HG03108 (cell line): ENCODE measurements around the gene MYL7.

Experiments used
- ATAC-seq: cut with Tn5 transposase; IDR thresholded peaks from one replicate; pipeline ENCODE4 v1.9.1; 2021; ENCODE audit warnings: moderate library complexity; ENCODE audit not compliant: unreplicated experiment

The MYL7 gene

GRCh38 chr7:44112997-44113763 lies 28.0 kb downstream of the MYL7 start:
- ATAC-seq = no peak

GRCh38 chr7:44112231-44112996 lies 28.7 kb downstream of the MYL7 start:
- no peak for ATAC-seq

GRCh38 chr7:44111761-44112160 lies 29.4 kb downstream of the MYL7 start:
- no peak for ATAC-seq

GRCh38 chr7:44110719-44111635 lies 30.2 kb downstream of the MYL7 start:
- ATAC-seq = no peak

GRCh38 chr7:44109991-44110390 lies 31.1 kb downstream of the MYL7 start:
- ATAC-seq = no peak

- ATAC-seq = no peak
These were observed 32.1 kb downstream of the MYL7 start for GRCh38 chr7:44108768-44109750.

GRCh38 chr7:44107961-44108767 lies 33.0 kb downstream of the MYL7 start:
- ATAC-seq = no peak

- no peak for ATAC-seq
These were observed 33.8 kb downstream of the MYL7 start for GRCh38 chr7:44107116-44107960.

- ATAC-seq = no peak
These were observed 34.6 kb downstream of the MYL7 start for GRCh38 chr7:44106311-44107065.

- ATAC-seq = no peak
These were observed 35.3 kb downstream of the MYL7 start for GRCh38 chr7:44105832-44106231.

GRCh38 chr7:44104860-44105771 lies 36.0 kb downstream of the MYL7 start:
- ATAC-seq = no peak

- peak; percentile 38 for ATAC-seq
These were observed 36.9 kb downstream of the MYL7 start, which contains the start of gene AEBP1 for GRCh38 chr7:44103923-44104859. Gene AEBP1, plus strand, starts transcription at chr7:44104345. Its CDS starts 321 bp downstream, at chr7:44104666.

GRCh38 chr7:44103566-44103922 lies 37.6 kb downstream of the MYL7 start:
- ATAC-seq = no peak

- no peak for ATAC-seq
These were observed 38.1 kb downstream of the MYL7 start for GRCh38 chr7:44102846-44103565.
